ENCODE results near the gene CCHCR1.
"Not testable (repeated sequence)": the region's sequence is repeated elsewhere in the genome, so short reads cannot be mapped to it uniquely, and the experiment has no call there.

The CCHCR1 gene

DNA sequence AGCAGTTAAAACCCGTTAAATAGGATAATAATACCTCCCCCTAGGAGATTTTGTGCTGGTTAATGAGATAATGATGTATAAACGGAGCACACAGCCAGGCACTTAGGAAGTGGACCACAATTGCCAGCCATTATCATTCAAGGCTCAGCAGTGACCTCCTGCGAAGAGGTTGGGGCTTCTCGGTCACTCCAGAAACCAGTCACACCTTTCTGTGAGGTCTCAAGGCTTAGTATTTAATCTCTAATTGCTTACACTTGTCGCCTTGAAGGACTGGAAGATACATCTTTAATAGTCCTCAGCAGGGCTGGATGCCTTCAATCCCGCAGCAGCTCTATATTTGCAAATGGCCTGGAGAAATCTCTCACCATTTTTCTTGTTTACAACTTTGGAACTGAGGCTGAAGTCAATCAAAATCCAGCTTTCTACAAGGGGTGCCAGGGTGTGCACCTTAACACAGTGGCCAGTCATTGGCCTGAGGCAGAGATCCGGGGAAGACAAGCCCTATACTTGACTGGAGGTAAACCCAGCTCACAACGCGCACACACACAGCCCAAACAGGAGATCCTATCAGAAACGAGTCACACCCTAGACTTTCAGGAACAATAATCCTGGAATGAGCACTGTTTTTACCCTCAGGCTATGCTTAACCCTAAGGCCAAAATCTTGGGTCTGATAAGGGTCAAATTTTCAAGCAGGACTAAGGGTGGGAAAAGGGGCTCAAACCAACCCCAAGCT, 11.7 kb upstream of the CCHCR1 start:
- no peak overlapping the region for H3K4me3 Mint-ChIP-seq
- no peak for DNase-seq
- no peak overlapping the region for H3K27ac Mint-ChIP-seq
- H3K27me3 Mint-ChIP-seq (ENCODE audit: low read depth, poor library complexity): peaks cover 85% of the 10 kb centered on the region
- peaks cover 3% of the 10 kb centered on the region for H3K9me3 Mint-ChIP-seq
- no peaks in the 10 kb centered on the region for H3K36me3 Mint-ChIP-seq (ENCODE audit: low read depth)
- H3K4me1 Mint-ChIP-seq: peaks cover 28% of the 10 kb centered on the region
- TF ChIP-seq, protein P1, sequence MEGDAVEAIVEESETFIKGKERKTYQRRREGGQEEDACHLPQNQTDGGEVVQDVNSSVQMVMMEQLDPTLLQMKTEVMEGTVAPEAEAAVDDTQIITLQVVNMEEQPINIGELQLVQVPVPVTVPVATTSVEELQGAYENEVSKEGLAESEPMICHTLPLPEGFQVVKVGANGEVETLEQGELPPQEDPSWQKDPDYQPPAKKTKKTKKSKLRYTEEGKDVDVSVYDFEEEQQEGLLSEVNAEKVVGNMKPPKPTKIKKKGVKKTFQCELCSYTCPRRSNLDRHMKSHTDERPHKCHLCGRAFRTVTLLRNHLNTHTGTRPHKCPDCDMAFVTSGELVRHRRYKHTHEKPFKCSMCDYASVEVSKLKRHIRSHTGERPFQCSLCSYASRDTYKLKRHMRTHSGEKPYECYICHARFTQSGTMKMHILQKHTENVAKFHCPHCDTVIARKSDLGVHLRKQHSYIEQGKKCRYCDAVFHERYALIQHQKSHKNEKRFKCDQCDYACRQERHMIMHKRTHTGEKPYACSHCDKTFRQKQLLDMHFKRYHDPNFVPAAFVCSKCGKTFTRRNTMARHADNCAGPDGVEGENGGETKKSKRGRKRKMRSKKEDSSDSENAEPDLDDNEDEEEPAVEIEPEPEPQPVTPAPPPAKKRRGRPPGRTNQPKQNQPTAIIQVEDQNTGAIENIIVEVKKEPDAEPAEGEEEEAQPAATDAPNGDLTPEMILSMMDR (IDR thresholded peaks at IDR 0.05): no peak

DNA sequence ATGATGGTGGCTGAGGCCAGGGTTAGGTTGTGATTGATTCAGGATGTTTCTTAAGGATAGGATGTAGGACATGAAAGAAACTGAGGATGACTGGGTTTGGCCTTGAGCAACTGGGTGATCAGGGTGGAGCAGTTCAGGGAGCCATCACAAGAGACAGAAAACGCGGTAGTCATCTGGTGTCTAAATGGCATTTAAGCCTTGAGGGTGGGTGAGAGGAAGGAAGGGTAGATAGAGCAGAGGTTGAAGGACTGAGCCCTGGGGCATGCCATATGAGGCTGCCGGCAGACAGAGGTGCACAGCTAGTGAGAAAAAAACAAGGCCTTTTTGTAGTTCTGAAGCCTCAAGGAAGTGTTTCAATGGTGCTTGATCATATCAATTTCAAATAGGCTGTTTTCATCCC, 11.0 kb upstream of the CCHCR1 start:
- Mint-ChIP-seq H3K9me3 (peaks cover 3% of the 10 kb centered on the region), H3K27me3 (ENCODE audit: low read depth, poor library complexity) (peaks cover 80% of the 10 kb centered on the region), H3K27ac (no peak overlapping the region), H3K4me3 (no peak overlapping the region), H3K4me1 (peaks cover 28% of the 10 kb centered on the region), H3K36me3 (ENCODE audit: low read depth) (no peaks in the 10 kb centered on the region)
- DNase-seq: no peak
- TF ChIP-seq, protein P1 (IDR thresholded peaks at IDR 0.05): no peak

DNA sequence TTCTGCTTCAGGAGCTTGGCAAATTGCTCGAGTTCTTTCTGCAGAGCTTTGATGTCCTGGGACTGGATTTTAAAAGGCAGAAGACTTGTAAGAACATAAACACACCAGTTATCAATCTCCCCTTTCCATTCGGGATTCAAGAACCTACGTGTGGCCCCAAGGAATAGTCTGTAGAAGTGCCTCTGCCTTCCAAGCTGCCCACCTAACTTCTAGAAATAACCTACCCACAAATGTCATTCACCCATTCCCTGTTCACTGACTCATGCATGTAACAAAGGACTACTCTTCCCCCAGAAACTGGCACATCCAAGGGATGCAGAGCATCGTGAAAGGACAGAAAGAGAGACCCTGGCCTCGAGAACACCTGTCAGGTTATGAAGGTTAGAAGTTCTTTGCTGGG, 8.4 kb upstream of the CCHCR1 start:
- Mint-ChIP-seq H3K27ac (no peak overlapping the region), H3K36me3 (ENCODE audit: low read depth) (no peaks in the 10 kb centered on the region), H3K4me3 (no peak overlapping the region), H3K4me1 (peaks cover 15% of the 10 kb centered on the region), H3K9me3 (peaks cover under 1% of the 10 kb centered on the region), H3K27me3 (ENCODE audit: low read depth, poor library complexity) (peaks cover 57% of the 10 kb centered on the region)
- TF ChIP-seq, protein P1 (IDR thresholded peaks at IDR 0.05): no peak
- DNase-seq: no peak

DNA sequence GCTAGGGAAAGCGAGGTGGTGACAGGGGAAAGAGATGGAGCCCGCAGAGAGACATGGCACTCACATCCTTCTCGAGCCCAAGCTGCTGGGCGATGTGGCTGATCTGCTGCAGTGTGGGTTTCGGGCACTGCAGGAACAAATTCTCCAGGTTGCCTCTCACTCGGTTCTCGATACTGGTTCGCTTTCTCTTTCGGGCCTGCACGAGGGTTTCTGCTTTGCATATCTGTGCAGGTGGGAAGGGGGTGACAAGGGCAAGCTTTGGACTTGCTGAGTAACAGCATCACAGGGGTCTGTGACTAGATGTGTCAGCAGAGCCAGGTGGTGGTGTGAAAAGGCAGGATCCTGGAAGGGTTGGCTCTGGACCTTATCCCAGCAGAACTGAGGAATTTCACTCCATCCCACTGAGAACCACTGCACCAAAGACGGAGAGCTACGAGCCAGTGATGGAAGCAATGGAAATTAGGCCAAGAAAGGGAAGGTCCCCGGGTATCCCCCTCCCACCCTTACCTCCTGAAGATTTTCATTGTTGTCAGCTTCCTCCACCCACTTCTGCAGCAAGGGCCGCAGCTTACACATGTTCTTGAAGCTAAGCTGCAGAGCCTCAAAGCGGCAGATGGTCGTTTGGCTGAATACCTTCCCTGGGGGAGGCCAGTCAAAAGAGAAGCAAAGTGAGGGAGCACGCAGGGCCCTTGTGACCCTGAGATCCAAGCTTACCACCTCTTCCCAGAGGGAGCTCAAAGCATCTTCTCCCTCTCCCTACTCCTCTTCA, 7.6 kb upstream of the CCHCR1 start:
- Mint-ChIP-seq H3K27me3 (ENCODE audit: low read depth, poor library complexity) (peaks cover 49% of the 10 kb centered on the region), H3K4me1 (peaks cover 14% of the 10 kb centered on the region)
- H3K4me3 Mint-ChIP-seq; H3K27ac Mint-ChIP-seq; H3K9me3 Mint-ChIP-seq; DNase-seq; H3K36me3 Mint-ChIP-seq (ENCODE audit: low read depth): not testable (repeated sequence)

DNA sequence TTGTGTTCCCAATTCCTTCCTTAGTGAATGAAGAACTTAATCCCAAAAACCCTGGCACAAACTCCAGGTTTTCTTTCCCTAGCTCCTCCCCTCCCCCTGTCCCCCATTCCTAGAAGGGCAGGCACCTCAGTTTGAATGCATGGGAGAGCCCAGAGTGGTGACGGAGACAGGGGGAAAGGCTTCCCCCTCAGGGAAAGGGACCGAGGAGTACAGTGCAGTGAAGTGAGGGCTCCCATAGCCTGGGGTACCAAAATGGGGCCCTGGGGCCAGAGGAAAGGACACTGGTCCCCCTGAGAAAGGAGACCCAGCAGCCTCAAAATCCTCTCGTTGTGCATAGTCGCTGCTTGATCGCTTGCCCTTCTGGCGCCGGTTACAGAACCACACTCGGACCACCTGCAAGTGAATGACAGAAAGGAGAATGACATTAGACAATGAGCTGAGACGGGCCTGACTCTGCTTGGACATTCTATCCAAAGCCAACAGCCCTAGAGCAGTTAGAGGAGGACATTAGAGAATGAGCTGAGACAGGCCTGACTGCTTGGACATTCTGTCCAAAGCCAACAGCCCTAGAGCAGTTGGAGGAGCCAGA, 7.0 kb upstream of the CCHCR1 start:
- DNase-seq; H3K27ac Mint-ChIP-seq; H3K4me3 Mint-ChIP-seq; H3K9me3 Mint-ChIP-seq; H3K36me3 Mint-ChIP-seq (ENCODE audit: low read depth): not testable (repeated sequence)
- Mint-ChIP-seq H3K4me1 (peaks cover 19% of the 10 kb centered on the region), H3K27me3 (ENCODE audit: low read depth, poor library complexity) (peaks cover 43% of the 10 kb centered on the region)

DNA sequence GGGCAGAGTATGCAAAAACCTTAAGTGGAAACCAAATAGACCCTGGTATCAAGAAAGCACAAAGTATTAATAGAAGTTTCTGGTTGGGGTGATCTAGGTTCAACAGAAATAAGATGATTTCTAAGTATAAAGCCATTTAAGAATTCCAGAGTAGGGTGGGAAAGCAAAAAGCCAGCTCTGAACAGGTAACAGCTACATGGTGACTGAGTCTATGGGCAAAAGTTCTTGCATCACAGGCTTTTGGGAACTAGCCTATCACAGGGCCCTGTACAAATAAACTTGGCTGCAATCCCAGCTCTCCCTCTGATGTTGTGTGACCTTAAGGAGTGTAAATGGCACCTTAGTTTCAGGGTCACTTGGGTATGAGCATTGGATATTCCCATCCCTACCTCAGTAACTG, 6.3 kb upstream of the CCHCR1 start:
- Mint-ChIP-seq H3K9me3 (no peaks in the 10 kb centered on the region), H3K4me3 (no peak overlapping the region), H3K27ac (no peak overlapping the region), H3K4me1 (peaks cover 26% of the 10 kb centered on the region), H3K36me3 (ENCODE audit: low read depth) (no peaks in the 10 kb centered on the region), H3K27me3 (ENCODE audit: low read depth, poor library complexity) (peaks cover 39% of the 10 kb centered on the region)
- TF ChIP-seq, protein P1 (IDR thresholded peaks at IDR 0.05): no peak
- no peak for DNase-seq
